H9 (cell line): ENCODE results near the gene LITAFD. TPM values are rescaled to one million over a fixed set of nuclear protein-coding genes. Genes with fewer than 3 reads are reported as not detected.
A peak's percentile ranks its signal among the peaks of the same experiment; 100 is the strongest.

Experiments
- DNase-seq: peaks from one replicate; pipeline ENCODE4 v3.0.0-alpha.2; 2017
- H2AFZ ChIP-seq: one replicate; pipeline ENCODE4 v1.6.1; 2013; ENCODE audit warnings: mild to moderate bottlenecking, low read length, control low read depth, moderate library complexity
- H2AK5ac ChIP-seq: 2 replicates; pipeline ENCODE4 v1.6.1; 2013; ENCODE audit warnings: low read length, control low read depth, mixed read lengths; ENCODE audit not compliant: insufficient read length
- H2BK120ac ChIP-seq: one replicate; pipeline ENCODE4 v1.6.1; 2013; ENCODE audit warnings: low read depth, mild to moderate bottlenecking, low read length, control low read depth, inconsistent platforms; ENCODE audit not compliant: poor library complexity, severe bottlenecking
- H2BK12ac ChIP-seq: 2 replicates; pipeline ENCODE4 v1.6.1; 2013; ENCODE audit warnings: low read length, control low read depth, mixed read lengths, low read depth; ENCODE audit not compliant: insufficient read length
- H2BK15ac ChIP-seq: 2 replicates; pipeline ENCODE4 v1.6.1; 2013; ENCODE audit warnings: low read depth, low read length, control low read depth
- H2BK20ac ChIP-seq: one replicate; pipeline ENCODE4 v1.6.1; 2013; ENCODE audit warnings: low read depth, mild to moderate bottlenecking, low read length, control low read depth, inconsistent platforms; ENCODE audit not compliant: poor library complexity, severe bottlenecking
- H2BK5ac ChIP-seq: 2 replicates; pipeline ENCODE4 v1.6.1; 2013; ENCODE audit warnings: low read length, control low read depth, mixed read lengths; ENCODE audit not compliant: insufficient read length
- H3K14ac ChIP-seq: 2 replicates; pipeline ENCODE4 v1.6.1; 2013; ENCODE audit warnings: low read length, control low read depth; ENCODE audit not compliant: insufficient read depth
- H3K18ac ChIP-seq: 2 replicates; pipeline ENCODE4 v1.6.1; 2013; ENCODE audit warnings: low read depth, mild to moderate bottlenecking, mixed read lengths, low read length, control low read depth; ENCODE audit not compliant: insufficient read length
- H3K23ac ChIP-seq: 2 replicates; pipeline ENCODE4 v1.6.1; 2013; ENCODE audit warnings: low read length, control low read depth, mixed read lengths, low read depth; ENCODE audit not compliant: insufficient read length
- H3K23me2 ChIP-seq: 2 replicates; pipeline ENCODE4 v1.6.1; 2013; ENCODE audit warnings: low read depth, mild to moderate bottlenecking, mixed read lengths, low read length, control low read depth; ENCODE audit not compliant: insufficient read length, poor library complexity, severe bottlenecking
- H3K27ac ChIP-seq: 2 replicates; pipeline ENCODE4 v1.5.1; 2013; ENCODE audit warnings: low read length, control low read depth, mixed read lengths, low read depth; ENCODE audit not compliant: insufficient read length
- H3K27me3 ChIP-seq: 2 replicates; pipeline ENCODE4 v1.6.1; 2013; ENCODE audit warnings: low read length, control low read depth, inconsistent platforms; ENCODE audit not compliant: insufficient read depth
- H3K4ac ChIP-seq: 2 replicates; pipeline ENCODE4 v1.6.1; 2013; ENCODE audit warnings: low read depth, mild to moderate bottlenecking, control low read depth, inconsistent platforms, low read length, moderate library complexity
- H3K4me1 ChIP-seq: 2 replicates; pipeline ENCODE4 v1.6.1; 2013; ENCODE audit warnings: low read length, control low read depth, inconsistent platforms; ENCODE audit not compliant: insufficient read depth
- H3K4me2 ChIP-seq: 2 replicates; pipeline ENCODE4 v1.6.1; 2013; ENCODE audit warnings: low read length, control low read depth, mixed read lengths; ENCODE audit not compliant: insufficient read length, insufficient read depth
- H3K56ac ChIP-seq: 2 replicates; pipeline ENCODE4 v1.6.1; 2013; ENCODE audit warnings: low read depth, mild to moderate bottlenecking, mixed read lengths, low read length, control low read depth; ENCODE audit not compliant: insufficient read length
- H3K79me1 ChIP-seq: 2 replicates; pipeline ENCODE4 v1.6.1; 2013; ENCODE audit warnings: low read depth, mild to moderate bottlenecking, moderate library complexity, low read length, control low read depth, inconsistent platforms; ENCODE audit not compliant: insufficient read depth, poor library complexity, severe bottlenecking
- H3K79me2 ChIP-seq: 2 replicates; pipeline ENCODE4 v1.6.1; 2013; ENCODE audit warnings: low read length, control low read depth, inconsistent platforms; ENCODE audit not compliant: insufficient read depth
- H3K9ac ChIP-seq: 2 replicates; pipeline ENCODE4 v1.6.1; 2013; ENCODE audit warnings: low read length, control low read depth, mixed read lengths; ENCODE audit not compliant: insufficient read length; ENCODE audit errors: extremely low read depth
- H3K9me3 ChIP-seq: one replicate; pipeline ENCODE4 v1.6.1; 2013; ENCODE audit warnings: low read depth, low read length, inconsistent platforms; ENCODE audit not compliant: control insufficient read depth
- H3T11ph ChIP-seq: one replicate; pipeline ENCODE4 v1.6.1; 2013; ENCODE audit warnings: mild to moderate bottlenecking, low read length, control low read depth, inconsistent platforms
- H4K20me1 ChIP-seq: one replicate; pipeline ENCODE4 v1.6.1; 2013; ENCODE audit not compliant: control insufficient read depth, insufficient read length, insufficient read depth
- H4K5ac ChIP-seq: 2 replicates; pipeline ENCODE4 v1.6.1; 2013; ENCODE audit warnings: low read depth, mild to moderate bottlenecking, mixed read lengths, low read length, control low read depth; ENCODE audit not compliant: insufficient read length
- H4K8ac ChIP-seq: replicated peaks from 2 replicates; pipeline ENCODE4 v1.6.1; 2013; ENCODE audit warnings: low read length, control low read depth, mixed read lengths, low read depth; ENCODE audit not compliant: insufficient read length
- H4K91ac ChIP-seq: 2 replicates; pipeline ENCODE4 v1.6.1; 2013; ENCODE audit warnings: low read depth, mild to moderate bottlenecking, moderate library complexity, mixed read lengths, low read length, control low read depth; ENCODE audit not compliant: insufficient read length
- H3K27ac Mint-ChIP-seq, 3 experiments: 2 replicates in 2 of 3; 3 replicates in 1 of 3; pipeline ENCODE4 v1.8.0; 2020 to 2021; ENCODE audit warnings: mixed read lengths in 3 of 3, mild to moderate bottlenecking in 1 of 3, moderate library complexity in 1 of 3
- H3K27me3 Mint-ChIP-seq: 2 replicates; pipeline ENCODE4 v1.8.0; 2021; ENCODE audit warnings: low read depth, mild to moderate bottlenecking, moderate library complexity, mixed read lengths
- H3K36me3 Mint-ChIP-seq, 3 experiments: 2 replicates in 2 of 3; 3 replicates in 1 of 3; pipeline ENCODE4 v1.8.0; 2020 to 2021; ENCODE audit warnings: low read depth in 3 of 3, mixed read lengths in 3 of 3; ENCODE audit not compliant: insufficient read depth in 1 of 3
- H3K4me1 Mint-ChIP-seq, 2 experiments: 2 replicates each; pipeline ENCODE4 v1.8.0; 2020; ENCODE audit warnings: mixed read lengths in 2 of 2
- H3K4me3 Mint-ChIP-seq, 2 experiments: 2 replicates in 1 of 2; 3 replicates in 1 of 2; pipeline ENCODE4 v1.8.0; 2020 to 2021; ENCODE audit warnings: mild to moderate bottlenecking in 2 of 2, mixed read lengths in 2 of 2, moderate library complexity in 1 of 2
- H3K9me3 Mint-ChIP-seq, 2 experiments: 2 replicates in 1 of 2; 3 replicates in 1 of 2; pipeline ENCODE4 v1.8.0; 2020; ENCODE audit warnings: mild to moderate bottlenecking in 2 of 2, mixed read lengths in 2 of 2, moderate library complexity in 1 of 2
- CTCF ChIP-seq: fragments of 200-600 bp; sonication (generic); conservative IDR thresholded peaks from 3 replicates; pipeline ENCODE4 v1.8.0; 2021; ENCODE audit warnings: antibody characterized with exemption, mild to moderate bottlenecking
- WGBS: extraction: QIAGEN DNeasy Blood & Tissue Kit; methylation state at CpG from one replicate; pipeline ENCODE4 v1.1.7; 2013; ENCODE audit warnings: missing lambda C conversion rate, low lambda C conversion rate, mixed read lengths; ENCODE audit not compliant: insufficient read length; ENCODE audit errors: extremely low coverage; 5-methylcytosine and 5-hydroxymethylcytosine counted together
- total RNA-seq: library from RNA; stranded (reverse); gene quantifications from 2 replicates; pipeline ENCODE4 v1.2.1, GENCODE V29; 2021

Gene LITAFD
- total RNA-seq, 1 experiment from 2014 or later, result not detected

- Mint-ChIP-seq H3K4me3 (peak within 1 kb of the TSS; percentile 90), H3K9me3 (no peaks in the 10 kb centered on the region; a peak in 2 of 5 replicates), H3K27me3 (peaks cover 2% of the 10 kb centered on the region; the same call in 1 of the 2 replicates), H3K4me1 (peaks cover 41 to 42% of the 10 kb centered on the region in 2 experiments), H3K36me3 (peaks cover 4 to 12% (median 8%) of the 10 kb centered on the region in 3 experiments; a peak in 6 of 7 replicates), H3K27ac (peak within 1 kb of the TSS; percentile 85 to 93 (median 92))
- Histone ChIP-seq H2BK20ac (no peak within 1 kb of the TSS), H2AFZ (no peak within 1 kb of the TSS), H3K14ac (peak within 1 kb of the TSS; percentile 53; the same call in 1 of the 2 replicates), H2BK5ac (no peak within 1 kb of the TSS), H4K8ac (no peak within 1 kb of the TSS), H3K18ac (peak within 1 kb of the TSS; percentile 58), H3K23me2 (peaks cover 15% of the 10 kb centered on the region), H3K4me1 (peaks cover 17% of the 10 kb centered on the region; the same call in 1 of the 2 replicates), H3K4me2 (peak within 1 kb of the TSS; percentile 99), H4K91ac (no peak within 1 kb of the TSS), H4K20me1 (no peaks in the 10 kb centered on the region), H2AK5ac (no peak within 1 kb of the TSS), H3T11ph (no peak within 1 kb of the TSS), H2BK120ac (no peak within 1 kb of the TSS), H2BK12ac (no peak within 1 kb of the TSS), H3K79me1 (no peaks in the 10 kb centered on the region), H3K27ac (no peak within 1 kb of the TSS), H4K5ac (no peak within 1 kb of the TSS), H3K9me3 (no peaks in the 10 kb centered on the region), H3K27me3 (no peaks in the 10 kb centered on the region), H3K79me2 (peaks cover 32% of the 10 kb centered on the region; the same call in 1 of the 2 replicates), H3K9ac (peak within 1 kb of the TSS; percentile 74), H3K56ac (no peak within 1 kb of the TSS), H3K4ac (no peak within 1 kb of the TSS; the same call in 1 of the 2 replicates), H3K23ac (no peak within 1 kb of the TSS), H2BK15ac (no peak within 1 kb of the TSS)
- TF ChIP-seq CTCF, result no peak
- no CpG with 5 or more reads among the region's 83 CpGs for WGBS
- peak; percentile 96 for DNase-seq
Measured at GRCh38 chr16:8868416-8869211, 13.5 kb upstream of the LITAFD start, which contains the start of gene CARHSP1. TSS of gene CARHSP1 (minus strand) at chr16:8869006. CDS start at chr16:8859328, 9,678 bp downstream.
